ENCODE measurements around the gene OPCML.

Gene OPCML

DNA sequence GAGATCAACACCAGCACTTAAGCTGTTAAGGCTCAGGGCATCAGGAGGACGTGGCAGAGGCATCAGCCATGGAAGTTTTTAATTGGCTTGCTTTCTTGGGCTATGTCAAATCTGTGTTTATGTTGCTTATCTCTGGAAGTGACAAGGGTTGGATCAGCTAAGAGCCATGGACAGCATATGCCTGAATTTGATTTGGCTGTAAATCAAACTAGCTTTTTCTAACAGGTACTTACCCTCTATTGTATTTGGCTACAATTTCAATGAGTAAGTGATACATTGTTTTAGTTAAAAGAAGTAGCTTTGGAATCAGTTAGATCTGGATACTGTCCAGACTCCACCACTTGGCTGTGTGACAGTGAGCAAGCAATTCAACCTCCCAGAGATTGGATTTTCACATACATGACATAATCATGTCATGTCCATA is 936.6 kb downstream of the OPCML start:
- H4K20me1 ChIP-seq (ENCODE audit: low read depth, low read length), result no peaks in the 10 kb centered on the region
- H3K36me3 ChIP-seq (ENCODE audit: low read length), result no peaks in the 10 kb centered on the region
- no peaks in the 10 kb centered on the region for H3K9me3 ChIP-seq (ENCODE audit: insufficient read depth, low read length)
- no peak overlapping the region for H3K27ac ChIP-seq (ENCODE audit: low read depth, low read length)
- H3K4me2 ChIP-seq (ENCODE audit: low read depth, low read length, poor library complexity, severe bottlenecking), result no peak overlapping the region
- H3K9ac ChIP-seq (ENCODE audit: low read length), result no peak overlapping the region
- no peaks in the 10 kb centered on the region for H3K79me2 ChIP-seq (ENCODE audit: insufficient read depth, low read length)
- H3K9me2 ChIP-seq (replicated peaks; ENCODE audit: insufficient read depth, low read length), result no peaks in the 10 kb centered on the region
- H3F3A ChIP-seq (ENCODE audit: insufficient read depth), result no peaks in the 10 kb centered on the region
- H3K4me3 ChIP-seq (ENCODE audit: insufficient read depth, low read length, poor library complexity, severe bottlenecking), result no peak overlapping the region
- H3K27me3 ChIP-seq (ENCODE audit: low read length), result no peaks in the 10 kb centered on the region
- H2AFZ ChIP-seq (ENCODE audit: low read depth, low read length, severe bottlenecking), result no peak overlapping the region
- TF ChIP-seq EZH2phosphoT487 (conservative IDR thresholded peaks at IDR 0.05; ENCODE audit: low read length), result no peak
- TF ChIP-seq, protein P1, sequence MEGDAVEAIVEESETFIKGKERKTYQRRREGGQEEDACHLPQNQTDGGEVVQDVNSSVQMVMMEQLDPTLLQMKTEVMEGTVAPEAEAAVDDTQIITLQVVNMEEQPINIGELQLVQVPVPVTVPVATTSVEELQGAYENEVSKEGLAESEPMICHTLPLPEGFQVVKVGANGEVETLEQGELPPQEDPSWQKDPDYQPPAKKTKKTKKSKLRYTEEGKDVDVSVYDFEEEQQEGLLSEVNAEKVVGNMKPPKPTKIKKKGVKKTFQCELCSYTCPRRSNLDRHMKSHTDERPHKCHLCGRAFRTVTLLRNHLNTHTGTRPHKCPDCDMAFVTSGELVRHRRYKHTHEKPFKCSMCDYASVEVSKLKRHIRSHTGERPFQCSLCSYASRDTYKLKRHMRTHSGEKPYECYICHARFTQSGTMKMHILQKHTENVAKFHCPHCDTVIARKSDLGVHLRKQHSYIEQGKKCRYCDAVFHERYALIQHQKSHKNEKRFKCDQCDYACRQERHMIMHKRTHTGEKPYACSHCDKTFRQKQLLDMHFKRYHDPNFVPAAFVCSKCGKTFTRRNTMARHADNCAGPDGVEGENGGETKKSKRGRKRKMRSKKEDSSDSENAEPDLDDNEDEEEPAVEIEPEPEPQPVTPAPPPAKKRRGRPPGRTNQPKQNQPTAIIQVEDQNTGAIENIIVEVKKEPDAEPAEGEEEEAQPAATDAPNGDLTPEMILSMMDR (IDR thresholded peaks at IDR 0.05; ENCODE audit: insufficient read depth, low read length, poor library complexity, severe bottlenecking), result no peak

DNA sequence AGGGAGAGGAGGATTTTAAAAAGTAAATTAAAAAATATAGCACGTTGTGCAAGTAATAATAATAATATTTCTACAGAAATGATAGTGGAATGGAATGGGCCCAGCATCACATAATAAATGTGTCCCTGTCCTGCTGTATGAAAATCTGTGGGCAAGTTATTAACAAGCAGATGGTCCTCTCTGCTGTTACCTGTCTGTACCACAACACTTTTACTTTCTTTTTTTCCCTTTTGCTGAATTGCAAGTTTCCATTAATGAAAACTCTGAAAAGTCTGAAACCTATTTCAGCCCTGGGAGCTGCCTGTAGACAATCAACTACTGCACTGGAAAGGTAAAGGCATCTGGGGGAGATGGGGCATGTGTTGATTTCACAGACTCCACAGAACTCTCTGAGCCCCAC is 937.1 kb downstream of the OPCML start:
- Histone ChIP-seq H4K20me1 (ENCODE audit: low read depth, low read length) (no peaks in the 10 kb centered on the region), H3K9me3 (ENCODE audit: insufficient read depth, low read length) (no peaks in the 10 kb centered on the region), H3K4me3 (ENCODE audit: insufficient read depth, low read length, poor library complexity, severe bottlenecking) (no peak overlapping the region), H3F3A (ENCODE audit: insufficient read depth) (no peaks in the 10 kb centered on the region), H3K79me2 (ENCODE audit: insufficient read depth, low read length) (no peaks in the 10 kb centered on the region), H2AFZ (ENCODE audit: low read depth, low read length, severe bottlenecking) (no peak overlapping the region), H3K27me3 (ENCODE audit: low read length) (no peaks in the 10 kb centered on the region), H3K9me2 (replicated peaks; ENCODE audit: insufficient read depth, low read length) (no peaks in the 10 kb centered on the region), H3K9ac (ENCODE audit: low read length) (no peak overlapping the region), H3K27ac (ENCODE audit: low read depth, low read length) (no peak overlapping the region), H3K36me3 (ENCODE audit: low read length) (no peaks in the 10 kb centered on the region), H3K4me2 (ENCODE audit: low read depth, low read length, poor library complexity, severe bottlenecking) (no peak overlapping the region)
- TF ChIP-seq, protein P1 (IDR thresholded peaks at IDR 0.05; ENCODE audit: insufficient read depth, low read length, poor library complexity, severe bottlenecking), result no peak
- TF ChIP-seq EZH2phosphoT487 (conservative IDR thresholded peaks at IDR 0.05; ENCODE audit: low read length), result no peak

DNA sequence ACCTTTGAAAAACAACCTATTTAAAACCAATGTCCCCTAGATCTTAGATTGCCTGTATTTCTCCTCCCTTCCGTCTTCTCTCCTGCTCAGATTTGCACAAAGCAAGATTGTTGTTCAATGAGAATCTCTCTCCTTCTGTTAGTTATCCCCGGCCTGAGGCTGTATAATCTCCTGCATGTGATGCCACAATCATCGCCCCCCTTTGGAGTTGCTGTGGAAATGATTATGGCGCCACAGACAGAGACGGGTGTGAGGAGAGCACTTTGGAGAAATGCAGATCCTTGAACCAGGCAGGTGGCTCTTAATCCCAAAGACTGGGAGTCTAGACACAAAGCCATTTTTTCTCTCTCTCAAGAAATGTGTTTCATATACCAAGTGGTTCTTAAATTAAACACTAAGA is 941.3 kb downstream of the OPCML start:
- no peaks in the 10 kb centered on the region for H3K79me2 ChIP-seq (ENCODE audit: insufficient read depth, low read length)
- no peaks in the 10 kb centered on the region for H3K9me2 ChIP-seq (replicated peaks; ENCODE audit: insufficient read depth, low read length)
- no peaks in the 10 kb centered on the region for H3K36me3 ChIP-seq (ENCODE audit: low read length)
- no peak overlapping the region for H3K4me3 ChIP-seq (ENCODE audit: insufficient read depth, low read length, poor library complexity, severe bottlenecking)
- no peak for TF ChIP-seq EZH2phosphoT487 (conservative IDR thresholded peaks at IDR 0.05; ENCODE audit: low read length)
- TF ChIP-seq, protein P1 (IDR thresholded peaks at IDR 0.05; ENCODE audit: insufficient read depth, low read length, poor library complexity, severe bottlenecking), result no peak
- no peak overlapping the region for H2AFZ ChIP-seq (ENCODE audit: low read depth, low read length, severe bottlenecking)
- H3K9me3 ChIP-seq (ENCODE audit: insufficient read depth, low read length), result no peaks in the 10 kb centered on the region
- no peaks in the 10 kb centered on the region for H3K27me3 ChIP-seq (ENCODE audit: low read length)
- no peak overlapping the region for H3K4me2 ChIP-seq (ENCODE audit: low read depth, low read length, poor library complexity, severe bottlenecking)
- H3K9ac ChIP-seq (ENCODE audit: low read length), result no peak overlapping the region
- H3K27ac ChIP-seq (ENCODE audit: low read depth, low read length), result no peak overlapping the region
- no peaks in the 10 kb centered on the region for H3F3A ChIP-seq (ENCODE audit: insufficient read depth)
- no peaks in the 10 kb centered on the region for H4K20me1 ChIP-seq (ENCODE audit: low read depth, low read length)
